ENCODE data around the gene PLXNB2.

PLXNB2 gene

DNA sequence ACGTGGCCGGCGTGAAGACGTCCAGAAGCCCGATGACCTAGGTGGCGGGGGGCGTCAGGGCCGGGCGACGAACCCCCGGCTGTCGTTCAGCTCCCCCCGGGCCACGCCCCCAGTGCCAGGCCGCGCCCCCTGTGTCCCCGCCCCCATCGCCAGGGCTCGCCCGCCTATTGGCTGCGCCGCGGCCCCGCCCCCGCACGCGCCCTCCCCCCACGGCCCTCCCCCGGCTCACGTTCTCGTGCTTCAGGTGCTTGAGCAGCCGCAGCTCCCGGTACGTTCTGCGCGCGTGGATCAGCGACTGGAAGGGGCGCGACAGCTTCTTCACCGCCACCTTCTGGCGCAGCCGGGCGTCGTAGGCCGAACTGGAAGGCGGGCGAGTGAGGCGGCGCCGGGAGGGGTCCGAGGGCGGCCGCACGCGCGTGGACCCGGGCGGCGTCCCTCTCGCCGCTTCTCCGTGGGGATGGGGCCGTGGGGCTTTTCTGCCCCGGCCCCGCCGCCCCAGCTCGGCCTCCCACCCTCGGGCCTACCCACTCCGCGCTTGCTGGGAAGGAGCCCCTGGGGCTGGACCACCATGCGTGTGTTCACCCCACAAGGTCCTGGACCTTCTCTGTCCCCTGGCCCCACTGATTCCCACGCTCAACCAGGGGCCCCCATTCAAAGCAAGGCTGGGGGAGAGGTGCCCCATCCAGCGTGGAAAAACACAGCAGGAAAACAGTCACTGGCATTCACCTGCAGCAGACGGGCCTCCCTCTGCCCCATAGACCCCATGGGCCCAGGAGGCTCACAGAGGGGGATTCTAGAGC is 39.7 kb downstream of the PLXNB2 start:
- peaks cover 0 to 56% (median 48%) of the 10 kb centered on the region in 5 donors for H3K4me1 ChIP-seq (ENCODE audit: control insufficient read depth in 5 of 5, insufficient read depth in 5 of 5, low read length in 5 of 5)
- H3K36me3 ChIP-seq (ENCODE audit: control insufficient read depth in 5 of 5, insufficient read depth in 5 of 5, low read length in 5 of 5), result peaks cover 0 to 17% (median 5%) of the 10 kb centered on the region in 5 donors
- H3K4me3 ChIP-seq (ENCODE audit: low read depth in 1 of 5, low read length in 5 of 5), result peak overlapping the region in 4 of 5 donors; percentile 18 to 52 (median 34)
- peaks cover under 1 to 13% (median 2%) of the 10 kb centered on the region in 5 donors for H3K27me3 ChIP-seq (ENCODE audit: control insufficient read depth in 5 of 5, insufficient read depth in 4 of 5, low read length in 5 of 5)
- peak overlapping the region in 1 of 5 donors; percentile 44 for H3K9ac ChIP-seq (ENCODE audit: low read length in 5 of 5)
- H3K27ac ChIP-seq (ENCODE audit: low read depth, low read length), result no peak overlapping the region
- no peaks in the 10 kb centered on the region for H3K9me3 ChIP-seq (ENCODE audit: control insufficient read depth in 5 of 5, low read length in 5 of 5)

DNA sequence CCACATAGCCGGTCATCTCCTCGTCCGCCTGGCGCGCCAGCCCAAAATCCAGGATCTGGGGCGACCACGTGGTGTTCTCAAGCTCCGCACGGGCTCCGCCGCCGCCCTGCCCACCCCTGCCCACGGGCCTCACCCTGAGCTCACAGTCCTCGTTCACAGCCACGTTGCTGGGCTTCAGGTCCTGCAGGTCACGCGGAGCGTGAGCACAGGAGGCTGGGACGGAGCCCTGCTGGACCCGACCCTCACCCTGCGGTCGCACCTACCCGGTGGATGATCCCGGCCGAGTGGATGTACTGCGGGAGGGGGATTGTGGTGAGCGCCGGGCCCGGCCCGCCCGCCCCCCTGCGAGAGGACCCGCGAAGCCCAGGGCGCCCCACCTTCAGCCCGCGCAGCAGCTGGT is 40.5 kb downstream of the PLXNB2 start:
- H3K27ac ChIP-seq (ENCODE audit: low read depth, low read length), result no peak overlapping the region
- no peak overlapping the region for H3K4me3 ChIP-seq (ENCODE audit: low read depth in 1 of 5, low read length in 5 of 5)
- no peak overlapping the region for H3K9ac ChIP-seq (ENCODE audit: low read length in 5 of 5)
- H3K4me1 ChIP-seq (ENCODE audit: control insufficient read depth in 5 of 5, insufficient read depth in 5 of 5, low read length in 5 of 5), result peaks cover 0 to 60% (median 49%) of the 10 kb centered on the region in 5 donors
- no peaks in the 10 kb centered on the region for H3K9me3 ChIP-seq (ENCODE audit: control insufficient read depth in 5 of 5, low read length in 5 of 5)
- peaks cover 8 to 21% (median 10%) of the 10 kb centered on the region in 5 donors for H3K27me3 ChIP-seq (ENCODE audit: control insufficient read depth in 5 of 5, insufficient read depth in 4 of 5, low read length in 5 of 5)
- H3K36me3 ChIP-seq (ENCODE audit: control insufficient read depth in 5 of 5, insufficient read depth in 5 of 5, low read length in 5 of 5), result peaks cover 0 to 17% (median 5%) of the 10 kb centered on the region in 5 donors

DNA sequence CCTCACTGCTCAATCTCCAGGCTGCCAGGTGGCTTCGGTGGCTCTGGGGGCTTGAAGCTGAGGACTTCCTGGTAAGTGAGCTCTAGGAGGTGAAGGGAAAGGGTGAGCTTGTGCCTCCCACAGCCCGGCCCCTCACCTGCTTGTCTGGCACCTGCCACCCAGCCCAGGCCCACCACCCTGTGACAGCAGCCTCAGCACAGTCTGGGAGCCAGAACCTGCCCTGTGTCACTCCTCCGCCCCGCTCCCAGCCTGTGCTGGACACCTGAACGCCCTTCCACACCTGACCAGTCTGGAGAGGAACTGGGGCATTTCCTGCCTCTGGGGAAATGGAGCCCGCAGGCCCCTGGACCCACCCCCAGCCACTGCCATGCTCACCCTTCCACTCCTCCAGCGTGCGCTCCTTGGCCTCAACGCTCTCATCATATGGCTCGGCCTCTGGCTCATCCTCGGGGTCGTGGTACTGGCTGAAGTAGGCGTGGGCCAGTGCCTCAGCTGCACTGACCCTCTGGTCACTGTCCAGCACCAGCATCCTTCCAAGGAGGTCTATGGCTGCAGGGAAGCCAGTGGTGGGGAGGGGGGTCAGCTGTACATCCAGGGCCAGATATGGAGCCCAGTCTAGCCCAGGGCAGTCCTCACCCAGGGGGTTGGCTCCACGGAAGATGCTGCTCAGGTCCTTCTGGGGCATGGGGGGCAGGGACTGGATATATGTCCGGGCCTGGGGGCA is 42.3 kb downstream of the PLXNB2 start:
- Histone ChIP-seq H3K36me3 (ENCODE audit: control insufficient read depth in 5 of 5, insufficient read depth in 5 of 5, low read length in 5 of 5) (peaks cover 0 to 17% (median 5%) of the 10 kb centered on the region in 5 donors), H3K4me3 (ENCODE audit: low read depth in 1 of 5, low read length in 5 of 5) (no peak overlapping the region), H3K9ac (ENCODE audit: low read length in 5 of 5) (no peak overlapping the region), H3K4me1 (ENCODE audit: control insufficient read depth in 5 of 5, insufficient read depth in 5 of 5, low read length in 5 of 5) (peaks cover 0 to 55% (median 46%) of the 10 kb centered on the region in 5 donors), H3K27me3 (ENCODE audit: control insufficient read depth in 5 of 5, insufficient read depth in 4 of 5, low read length in 5 of 5) (peaks cover 10 to 25% (median 11%) of the 10 kb centered on the region in 5 donors), H3K27ac (ENCODE audit: low read depth, low read length) (no peak overlapping the region), H3K9me3 (ENCODE audit: control insufficient read depth in 5 of 5, low read length in 5 of 5) (no peaks in the 10 kb centered on the region)

DNA sequence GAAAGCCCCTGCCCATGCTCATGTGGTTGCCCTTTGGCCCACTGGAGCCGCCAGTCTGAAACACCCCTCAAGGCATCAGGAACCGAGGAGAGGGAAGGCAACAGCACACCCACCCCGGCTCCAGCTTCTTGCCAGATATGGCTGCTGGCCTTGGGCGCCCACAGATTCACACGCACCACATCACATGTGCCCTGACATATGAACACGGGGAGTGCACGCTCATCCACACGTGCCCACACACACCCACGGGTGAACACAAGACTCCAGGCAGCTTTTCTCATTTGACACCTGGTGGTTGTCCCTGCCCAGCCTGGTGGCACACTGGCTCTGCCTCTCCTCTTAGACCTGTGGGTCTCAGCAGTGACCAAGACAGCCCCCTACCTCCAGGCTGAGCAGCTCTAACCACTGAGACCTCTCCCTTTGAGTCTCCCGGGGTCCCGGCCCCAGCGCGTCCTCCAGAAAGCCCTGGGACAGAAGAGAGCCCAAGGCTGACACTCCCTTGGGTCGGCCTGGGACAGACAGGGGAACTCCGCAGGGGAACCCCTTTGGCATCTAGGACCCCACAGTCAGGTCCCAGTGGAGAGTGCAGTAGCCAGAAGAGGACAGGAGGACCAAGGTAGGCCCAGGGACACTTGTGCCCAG is 43.2 kb downstream of the PLXNB2 start:
- H3K9me3 ChIP-seq (ENCODE audit: control insufficient read depth in 5 of 5, low read length in 5 of 5), result no peaks in the 10 kb centered on the region
- H3K27me3 ChIP-seq (ENCODE audit: control insufficient read depth in 5 of 5, insufficient read depth in 4 of 5, low read length in 5 of 5), result peaks cover 10 to 26% (median 13%) of the 10 kb centered on the region in 5 donors

DNA sequence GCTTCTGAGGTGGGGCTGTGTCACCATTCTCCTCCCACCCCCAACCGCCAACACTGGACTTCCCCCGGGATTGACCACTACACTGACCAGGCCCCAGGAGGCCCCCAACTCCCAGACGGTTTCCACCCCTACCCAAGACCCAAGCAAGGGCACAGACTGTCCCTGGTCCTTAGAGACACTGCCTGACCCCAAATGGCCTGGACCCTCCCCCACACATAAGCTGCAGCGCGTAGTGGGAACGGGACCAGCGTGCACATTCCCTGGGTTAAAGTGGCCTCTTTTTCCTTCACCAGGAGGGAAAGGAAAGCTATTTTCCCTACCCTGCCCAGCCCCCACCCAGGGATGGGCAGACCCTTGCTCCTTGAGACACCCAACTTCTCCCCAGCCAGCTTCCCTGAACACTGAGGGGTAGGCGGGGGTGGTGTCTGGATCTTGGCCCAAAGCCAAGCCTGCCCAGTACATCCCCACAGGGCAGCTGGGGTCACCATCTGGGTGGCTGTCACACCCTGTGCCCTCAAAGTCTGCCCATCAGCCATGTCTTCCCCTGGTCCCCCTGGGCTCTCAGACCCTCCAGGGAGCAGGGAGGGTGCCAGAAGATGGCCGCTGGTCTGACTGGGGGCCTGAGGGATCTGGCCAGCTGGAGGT is 44.4 kb downstream of the PLXNB2 start:
- Histone ChIP-seq H3K9ac (ENCODE audit: low read length in 5 of 5) (no peak overlapping the region), H3K36me3 (ENCODE audit: control insufficient read depth in 5 of 5, insufficient read depth in 5 of 5, low read length in 5 of 5) (peaks cover 0 to 17% (median 5%) of the 10 kb centered on the region in 5 donors), H3K27me3 (ENCODE audit: control insufficient read depth in 5 of 5, insufficient read depth in 4 of 5, low read length in 5 of 5) (peaks cover 10 to 29% (median 16%) of the 10 kb centered on the region in 5 donors), H3K27ac (ENCODE audit: low read depth, low read length) (no peak overlapping the region), H3K4me3 (ENCODE audit: low read depth in 1 of 5, low read length in 5 of 5) (no peak overlapping the region), H3K9me3 (ENCODE audit: control insufficient read depth in 5 of 5, low read length in 5 of 5) (no peaks in the 10 kb centered on the region), H3K4me1 (ENCODE audit: control insufficient read depth in 5 of 5, insufficient read depth in 5 of 5, low read length in 5 of 5) (peaks cover 0 to 40% (median 30%) of the 10 kb centered on the region in 5 donors)

More for the DNA sequence above, 43.2 kb downstream of the PLXNB2 start:
- H3K36me3 ChIP-seq (ENCODE audit: control insufficient read depth in 5 of 5, insufficient read depth in 5 of 5, low read length in 5 of 5), result peaks cover 0 to 17% (median 5%) of the 10 kb centered on the region in 5 donors
- no peak overlapping the region for H3K4me3 ChIP-seq (ENCODE audit: low read depth in 1 of 5, low read length in 5 of 5)
- H3K27ac ChIP-seq (ENCODE audit: low read depth, low read length), result no peak overlapping the region
- H3K4me1 ChIP-seq (ENCODE audit: control insufficient read depth in 5 of 5, insufficient read depth in 5 of 5, low read length in 5 of 5), result peaks cover 0 to 51% (median 41%) of the 10 kb centered on the region in 5 donors
- H3K9ac ChIP-seq (ENCODE audit: low read length in 5 of 5), result no peak overlapping the region

DNA sequence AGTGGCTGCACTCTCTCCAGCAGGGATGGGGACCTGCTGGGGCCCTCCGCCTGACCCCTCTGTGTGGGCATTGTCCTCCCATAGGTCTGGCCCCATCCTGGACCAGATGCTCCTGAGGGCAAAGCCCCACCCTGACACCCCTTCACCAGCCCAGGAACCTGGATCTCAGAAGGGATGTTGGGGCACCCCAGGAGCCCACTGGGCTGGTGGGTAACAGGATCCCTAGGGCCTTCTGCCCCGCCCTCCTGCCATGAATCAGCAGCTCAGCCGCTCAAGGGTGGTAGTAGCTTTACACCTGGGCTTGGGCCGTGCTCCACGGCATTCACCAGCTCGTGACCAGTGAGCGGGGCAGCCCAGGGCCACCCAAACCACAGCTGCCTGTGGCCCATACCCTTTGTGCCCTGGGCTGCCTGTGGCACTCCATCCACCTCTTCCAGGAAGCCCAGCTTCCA is 45.0 kb downstream of the PLXNB2 start:
- no peak overlapping the region for H3K27ac ChIP-seq (ENCODE audit: low read depth, low read length)
- no peaks in the 10 kb centered on the region for H3K9me3 ChIP-seq (ENCODE audit: control insufficient read depth in 5 of 5, low read length in 5 of 5)
- no peak overlapping the region for H3K4me3 ChIP-seq (ENCODE audit: low read depth in 1 of 5, low read length in 5 of 5)
- peaks cover 12 to 31% (median 16%) of the 10 kb centered on the region in 5 donors for H3K27me3 ChIP-seq (ENCODE audit: control insufficient read depth in 5 of 5, insufficient read depth in 4 of 5, low read length in 5 of 5)
- H3K36me3 ChIP-seq (ENCODE audit: control insufficient read depth in 5 of 5, insufficient read depth in 5 of 5, low read length in 5 of 5), result peaks cover 0 to 17% (median 7%) of the 10 kb centered on the region in 5 donors
- no peak overlapping the region for H3K9ac ChIP-seq (ENCODE audit: low read length in 5 of 5)
- peaks cover 0 to 35% (median 25%) of the 10 kb centered on the region in 5 donors for H3K4me1 ChIP-seq (ENCODE audit: control insufficient read depth in 5 of 5, insufficient read depth in 5 of 5, low read length in 5 of 5)

DNA sequence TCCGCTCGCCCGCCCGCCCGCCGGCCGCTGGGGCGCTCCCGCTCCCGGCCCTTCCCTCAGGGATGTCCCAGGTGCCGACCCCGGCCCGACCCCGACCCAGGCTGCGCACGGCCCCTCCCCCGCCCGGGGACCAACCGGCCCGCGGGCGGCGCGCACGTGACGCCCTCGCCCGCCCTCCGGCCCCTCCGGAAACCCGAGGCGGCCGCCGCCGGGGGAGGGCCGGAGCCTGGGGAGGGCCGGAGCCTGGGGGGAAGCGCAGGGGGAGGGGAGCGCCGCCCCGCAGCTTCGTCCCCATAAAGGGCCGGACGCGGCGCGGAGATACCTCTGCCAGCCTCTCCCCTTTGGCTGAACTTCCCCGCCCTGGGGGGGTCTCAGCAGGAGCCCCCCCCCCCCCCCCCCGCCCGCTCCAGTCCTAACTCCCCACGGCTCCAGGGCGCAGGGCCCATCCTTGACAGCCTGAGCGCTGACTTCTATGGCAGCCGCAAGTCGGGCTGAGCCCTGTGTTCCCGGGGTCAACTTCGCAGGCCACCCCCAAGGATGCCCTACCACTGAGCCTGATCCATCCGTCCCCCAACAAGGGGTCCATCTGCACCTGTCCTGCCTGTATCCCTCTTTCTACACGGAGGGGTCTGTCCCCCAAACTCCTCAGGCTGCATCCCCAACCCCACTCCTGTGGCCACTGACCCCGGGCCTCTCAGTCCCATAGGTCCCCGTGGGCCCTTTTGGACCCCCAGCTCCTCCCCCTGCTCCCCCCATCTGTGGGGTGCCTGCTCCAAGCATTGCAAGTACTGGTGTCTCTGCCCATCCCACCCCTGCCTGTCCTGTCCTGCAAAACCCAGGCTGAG is 45.6 kb downstream of the PLXNB2 start, which contains the start of gene MAPK12:
MAPK12 (minus strand) TSS at position 69 of the 845 bp plus-strand sequence. CDS start 174 bp downstream, outside the sequence.
- Histone ChIP-seq H3K9ac (ENCODE audit: low read length in 5 of 5) (peak within 1 kb of the TSS in 2 of 5 donors; percentile 53 to 59), H3K4me3 (ENCODE audit: low read depth in 1 of 5, low read length in 5 of 5) (peak within 1 kb of the TSS in 4 of 5 donors; percentile 53 to 71 (median 54)), H3K36me3 (ENCODE audit: control insufficient read depth in 5 of 5, insufficient read depth in 5 of 5, low read length in 5 of 5) (peaks cover 0 to 15% (median 9%) of the 10 kb centered on the region in 5 donors)

DNA sequence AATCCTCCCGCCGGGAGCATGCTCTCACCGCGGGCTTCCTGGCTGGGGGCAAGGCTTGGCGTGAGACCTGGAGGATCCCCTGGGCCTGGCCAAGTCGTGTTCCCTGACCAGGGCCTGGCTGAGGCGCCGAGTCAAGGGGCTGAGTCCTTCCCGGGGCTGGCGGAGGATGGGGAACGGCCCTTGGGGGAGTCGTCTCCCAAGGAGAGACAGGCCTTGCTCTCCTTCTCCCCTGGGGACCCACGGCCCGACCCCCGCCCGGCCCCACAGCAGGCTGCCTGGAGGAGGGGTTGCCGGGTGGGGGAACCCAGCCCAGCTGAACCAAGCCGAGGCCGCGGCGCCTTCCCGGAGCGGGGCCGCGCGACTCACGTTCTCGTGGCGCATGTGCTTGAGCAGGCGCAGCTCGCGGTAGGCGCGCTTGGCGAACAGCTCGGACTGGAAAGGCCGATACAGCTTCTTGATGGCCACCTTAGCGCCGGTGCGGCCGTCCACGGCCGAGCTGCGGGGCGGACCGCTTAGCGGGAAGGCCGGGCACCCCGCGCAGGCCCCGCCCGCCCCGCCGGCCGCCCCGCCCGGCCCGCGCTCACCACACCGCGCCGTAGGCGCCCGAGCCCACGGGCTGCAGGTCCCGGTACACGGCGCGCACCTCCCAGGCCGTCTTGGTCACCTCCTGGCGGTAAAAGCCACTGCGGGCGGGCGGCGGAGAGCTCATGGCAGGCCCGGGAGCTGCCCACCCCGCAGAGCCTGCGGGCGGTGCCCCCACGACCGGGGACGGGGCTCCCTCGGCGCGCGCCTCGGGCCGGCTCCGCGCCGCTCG is 46.4 kb downstream of the PLXNB2 start:
- Histone ChIP-seq H3K27ac (ENCODE audit: low read depth, low read length) (no peak overlapping the region), H3K4me1 (ENCODE audit: control insufficient read depth in 5 of 5, insufficient read depth in 5 of 5, low read length in 5 of 5) (peaks cover 0 to 28% (median 23%) of the 10 kb centered on the region in 5 donors), H3K9me3 (ENCODE audit: control insufficient read depth in 5 of 5, low read length in 5 of 5) (no peaks in the 10 kb centered on the region), H3K36me3 (ENCODE audit: control insufficient read depth in 5 of 5, insufficient read depth in 5 of 5, low read length in 5 of 5) (peaks cover 0 to 10% (median 5%) of the 10 kb centered on the region in 5 donors), H3K27me3 (ENCODE audit: control insufficient read depth in 5 of 5, insufficient read depth in 4 of 5, low read length in 5 of 5) (peaks cover 16 to 33% (median 20%) of the 10 kb centered on the region in 5 donors), H3K9ac (ENCODE audit: low read length in 5 of 5) (peak overlapping the region in 2 of 5 donors; percentile 53 to 59), H3K4me3 (ENCODE audit: low read depth in 1 of 5, low read length in 5 of 5) (peak overlapping the region in 4 of 5 donors; percentile 53 to 71 (median 54))

More for the DNA sequence above, 45.6 kb downstream of the PLXNB2 start, which contains the start of gene MAPK12:
- Histone ChIP-seq H3K4me1 (ENCODE audit: control insufficient read depth in 5 of 5, insufficient read depth in 5 of 5, low read length in 5 of 5) (peaks cover 0 to 28% (median 23%) of the 10 kb centered on the region in 5 donors), H3K27ac (ENCODE audit: low read depth, low read length) (no peak within 1 kb of the TSS), H3K27me3 (ENCODE audit: control insufficient read depth in 5 of 5, insufficient read depth in 4 of 5, low read length in 5 of 5) (peaks cover 13 to 35% (median 16%) of the 10 kb centered on the region in 5 donors), H3K9me3 (ENCODE audit: control insufficient read depth in 5 of 5, low read length in 5 of 5) (no peaks in the 10 kb centered on the region)

Measured in subcutaneous abdominal adipose tissue (tissue), 5 donors.